Measurements from ENCODE around the gene ADORA3.
"Not testable (repeated sequence)": the region's sequence is repeated elsewhere in the genome, so short reads cannot be mapped to it uniquely, and the experiment has no call there.

Gene ADORA3

DNA sequence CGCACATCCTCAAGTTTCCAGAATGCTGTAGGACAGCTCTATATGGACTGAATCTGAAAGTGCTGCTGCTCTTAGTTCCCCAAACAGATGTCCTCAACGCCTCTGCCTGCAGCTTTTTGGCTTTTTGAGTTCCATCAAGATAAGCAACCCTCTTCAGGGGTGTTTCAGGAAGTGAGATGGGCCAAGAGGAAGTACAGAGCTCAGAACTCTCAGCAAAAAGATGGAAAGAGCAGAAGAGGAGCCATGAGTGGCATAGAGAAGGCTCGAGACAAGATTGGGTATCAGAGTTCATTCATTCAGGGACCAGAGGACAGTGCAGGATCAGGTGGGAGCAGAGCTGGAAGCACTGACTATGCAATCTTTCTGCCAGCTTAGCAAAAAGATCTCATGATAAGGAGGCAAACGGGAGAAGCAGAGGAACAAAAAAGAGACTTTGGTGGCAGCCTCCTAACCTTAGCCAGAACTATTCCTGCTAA, at the start of gene ADORA3, which contains the start of gene TMIGD3:
Gene ADORA3, minus strand, starts transcription at position 49 of the 476 bp plus-strand sequence. CDS start 279 bp downstream, outside the sequence.
Gene TMIGD3, minus strand, starts transcription at position 49 of the 476 bp plus-strand sequence. CDS start 279 bp downstream, outside the sequence.
- DNase-seq (ENCODE audit: low read depth in 2 of 2) = no peak

DNA sequence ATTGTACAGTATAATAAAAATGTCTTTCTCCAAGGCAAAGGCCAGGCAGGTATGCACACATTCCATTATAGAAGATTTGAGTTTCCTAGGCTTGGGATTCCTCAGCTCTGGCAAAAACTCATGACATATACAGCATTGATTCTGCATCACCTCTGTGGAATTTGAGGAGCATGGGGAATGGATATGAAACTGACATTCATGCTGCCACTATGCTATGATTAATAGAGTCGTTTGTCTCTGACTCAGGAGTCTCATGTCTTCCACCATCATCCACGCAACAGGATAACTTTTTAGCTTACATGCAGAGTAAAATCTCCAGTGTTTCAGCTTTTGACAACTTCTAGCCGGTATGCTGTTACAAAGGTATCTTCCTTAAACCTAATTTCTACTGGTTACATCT, 49.8 kb upstream of the ADORA3 start:
- DNase-seq (ENCODE audit: low read depth in 2 of 2) = no peak

DNA sequence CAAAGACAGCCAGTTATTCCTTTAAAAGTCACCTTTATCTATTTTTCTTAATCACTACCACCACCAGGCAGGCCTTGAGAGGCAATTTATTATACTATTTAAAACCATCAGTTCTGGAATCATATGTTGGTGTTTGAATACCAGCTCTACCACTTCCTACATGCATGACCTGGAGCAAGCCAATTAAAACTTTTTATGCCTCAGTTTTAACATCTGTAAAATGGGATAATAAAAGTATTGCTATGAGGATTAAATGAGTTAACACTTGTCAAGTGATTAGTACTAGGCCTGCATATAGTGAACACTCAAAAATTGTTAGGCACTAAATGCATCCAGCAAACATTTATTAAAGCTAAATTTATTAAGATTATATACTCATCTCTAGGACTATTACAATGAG, 49.2 kb upstream of the ADORA3 start:
- DNase-seq (ENCODE audit: low read depth in 2 of 2) = no peak

DNA sequence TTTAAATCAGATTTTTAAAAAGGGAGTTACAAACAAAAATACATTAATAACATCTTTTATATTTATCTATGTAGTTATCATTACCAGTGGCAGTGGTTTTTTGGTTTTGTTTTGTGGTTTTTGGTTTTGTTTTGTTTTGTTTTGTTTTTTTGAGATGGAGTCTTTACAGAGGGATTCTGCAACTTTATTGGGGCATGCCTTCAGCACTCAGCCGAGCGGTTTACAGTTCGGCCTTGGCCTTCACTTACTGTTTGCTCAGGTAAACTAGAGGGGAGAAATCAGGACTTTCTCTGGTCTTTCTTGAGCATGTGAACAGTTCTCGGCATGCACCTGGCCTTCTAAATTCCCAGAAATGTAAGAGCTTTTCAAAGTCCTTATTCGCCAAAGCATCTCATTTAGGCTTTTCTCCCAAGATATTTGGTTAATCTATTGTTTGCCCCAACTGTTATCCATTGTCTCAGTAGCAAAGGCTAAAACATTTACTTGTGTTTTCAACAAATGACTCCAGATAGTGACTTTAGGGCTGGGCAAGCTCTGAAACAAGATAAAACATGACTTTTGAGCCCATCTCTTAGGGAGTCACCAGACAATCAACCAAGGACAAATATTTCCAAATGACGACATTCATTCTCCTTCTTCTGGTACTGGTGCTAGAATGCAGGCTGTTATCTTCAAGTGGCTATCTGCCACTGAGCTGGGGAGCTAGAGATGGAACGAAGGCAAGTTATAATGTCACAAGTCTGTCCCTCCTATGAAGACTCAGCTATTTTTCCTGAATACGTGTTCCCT, 48.4 kb upstream of the ADORA3 start:
- no peak for DNase-seq (ENCODE audit: low read depth in 2 of 2)

DNA sequence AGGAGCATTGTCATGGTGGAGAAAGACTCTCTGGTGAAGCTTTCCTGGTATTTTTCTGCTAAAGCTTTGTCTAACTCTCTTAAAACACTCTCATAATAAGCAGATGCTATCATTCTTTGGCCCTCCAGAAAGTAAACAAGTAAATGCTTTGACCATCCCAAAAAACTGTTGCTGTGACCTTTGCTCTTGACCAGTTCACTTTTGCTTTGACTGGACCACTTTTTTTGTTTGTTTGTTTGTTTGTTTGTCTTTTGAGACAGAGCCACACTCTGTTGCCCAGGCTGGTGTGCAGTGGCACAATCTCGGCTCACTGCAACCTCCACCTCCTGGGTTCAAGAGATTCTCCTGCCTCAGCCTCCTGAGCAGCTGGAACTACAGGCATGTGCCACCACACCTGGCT, 44.4 kb upstream of the ADORA3 start:
- DNase-seq (ENCODE audit: low read depth in 2 of 2) = not testable (repeated sequence)

DNA sequence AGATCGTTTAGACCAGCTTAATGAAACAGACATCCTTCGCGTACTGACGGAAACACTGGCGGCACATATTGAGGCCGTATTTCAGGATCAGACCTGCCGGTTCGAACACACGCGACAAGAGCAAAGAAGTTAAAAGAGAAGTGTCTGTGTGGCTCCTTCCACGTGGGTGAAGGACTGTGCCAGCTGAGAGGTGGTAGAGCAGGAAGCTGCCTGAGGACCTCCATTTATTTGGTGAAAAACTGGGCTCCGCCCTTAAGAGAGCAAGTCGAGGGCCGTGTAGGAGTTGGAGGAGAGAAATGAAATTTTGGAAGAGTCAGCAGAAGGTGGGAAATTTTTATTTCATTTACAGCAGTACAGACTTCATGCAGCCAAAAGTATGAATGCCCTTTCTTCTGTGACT, 38.8 kb upstream of the ADORA3 start:
- no peak for DNase-seq (ENCODE audit: low read depth in 2 of 2)

DNA sequence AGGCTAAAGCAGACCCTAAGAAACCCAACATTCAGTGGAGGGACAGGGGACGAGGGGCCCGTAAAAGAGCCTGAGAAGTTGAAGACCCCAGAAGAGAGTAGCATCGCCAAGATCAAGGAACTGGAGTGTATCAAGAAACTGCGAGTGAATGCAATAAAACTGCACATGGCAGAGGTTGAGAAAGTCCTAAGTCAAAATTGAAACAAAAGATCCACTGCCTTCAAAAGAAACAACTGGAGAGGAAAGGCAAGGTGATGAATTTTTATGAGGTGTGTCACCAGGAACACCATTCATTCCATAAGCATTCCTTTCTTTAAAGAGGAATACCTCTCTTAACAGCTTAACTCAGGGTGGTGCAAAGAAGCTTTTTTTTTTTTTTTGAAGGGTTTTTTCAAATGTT, 38.3 kb upstream of the ADORA3 start:
- DNase-seq (ENCODE audit: low read depth in 2 of 2) = no peak

DNA sequence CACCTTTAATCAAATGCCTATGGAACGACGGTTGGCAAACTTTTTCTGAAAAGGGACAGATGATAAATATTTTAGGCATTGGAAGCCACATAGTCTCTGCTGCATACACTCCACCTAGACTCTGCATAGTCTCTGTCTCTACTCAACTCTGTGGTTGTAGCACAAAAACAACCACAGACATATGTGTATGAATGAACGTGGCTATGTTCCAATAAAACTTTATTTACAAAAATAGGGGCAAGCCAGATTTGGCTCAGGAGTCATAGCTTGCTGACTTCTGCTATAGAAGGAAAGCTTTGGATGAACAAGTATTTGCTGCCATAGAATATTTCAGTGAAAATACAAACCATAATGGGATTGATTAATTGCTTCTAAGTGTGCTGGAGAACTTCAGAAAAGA, 37.5 kb upstream of the ADORA3 start:
- no peak for DNase-seq (ENCODE audit: low read depth in 2 of 2)

DNA sequence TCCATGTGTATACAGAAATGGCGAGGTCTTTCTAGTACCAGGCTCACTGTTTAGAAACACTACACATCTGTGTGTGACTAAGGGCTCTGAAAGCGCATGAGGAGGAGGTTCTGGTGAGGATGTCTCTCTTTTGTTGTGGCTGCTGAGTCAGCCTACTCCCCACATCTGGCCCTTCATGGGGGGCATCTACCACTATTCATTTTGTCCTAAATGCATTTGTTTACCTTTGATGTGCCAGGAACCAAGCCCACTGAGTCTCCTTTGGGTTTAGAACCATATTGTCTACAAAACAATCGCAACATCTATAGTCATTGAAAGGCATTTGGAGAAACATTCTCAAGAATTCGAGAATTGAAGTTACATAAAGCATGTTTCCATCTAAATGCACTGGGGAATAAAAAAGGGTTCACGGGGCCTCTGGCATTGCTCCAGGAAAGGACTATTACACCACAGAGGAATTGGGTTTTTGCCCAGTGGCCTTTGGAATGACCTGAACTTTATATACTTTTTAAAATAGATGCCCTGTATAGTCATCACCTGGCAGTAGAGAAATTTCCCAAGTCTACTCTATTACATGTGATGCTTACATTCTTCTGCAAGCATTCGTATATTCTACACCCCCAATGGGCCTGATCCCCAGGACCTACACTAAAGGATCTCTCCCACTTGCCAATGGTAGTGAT, 35.1 kb upstream of the ADORA3 start:
- DNase-seq (ENCODE audit: low read depth in 2 of 2) = no peak

DNA sequence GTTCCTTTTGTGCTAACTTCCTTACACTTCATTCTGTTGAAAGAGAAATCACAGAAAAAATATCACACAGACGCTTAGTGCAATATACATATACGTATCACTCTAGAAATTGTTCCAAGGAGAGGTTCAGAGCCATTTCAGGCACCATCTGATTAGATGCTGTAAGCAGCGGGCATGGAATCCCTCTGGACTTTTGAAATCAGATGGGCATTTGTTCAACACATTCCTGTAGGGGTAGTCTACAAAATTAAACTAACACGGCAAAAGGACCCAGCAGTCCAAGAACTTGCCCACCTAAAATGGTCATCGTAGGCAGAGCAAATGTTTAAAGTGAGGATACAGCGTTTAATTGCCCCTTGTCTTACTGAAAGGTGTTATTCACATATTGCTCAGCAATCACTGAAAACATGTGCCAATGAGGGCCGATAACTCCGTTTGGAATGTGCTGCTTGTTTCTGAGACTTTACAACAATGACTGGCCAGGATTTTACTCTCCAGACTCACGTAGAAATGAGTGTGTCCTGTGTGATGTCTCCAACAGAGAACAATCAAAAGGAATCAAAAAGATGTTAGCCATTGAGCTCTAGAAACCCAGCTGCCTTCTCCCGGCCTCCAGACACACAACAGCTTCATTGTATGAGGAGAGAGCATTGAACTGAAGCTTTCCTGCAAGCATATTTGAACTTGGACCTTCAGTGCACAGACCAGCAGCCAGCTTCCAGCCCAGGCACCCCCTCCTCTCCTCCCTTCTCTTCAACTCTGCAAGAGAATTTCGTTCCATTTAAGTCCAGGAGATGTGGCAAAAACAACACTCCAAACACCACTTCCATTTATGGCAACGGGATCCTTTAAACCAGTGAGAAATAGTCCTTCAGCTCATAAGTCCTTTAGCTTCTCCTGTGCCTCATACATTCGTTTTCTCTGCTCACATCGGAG, 32.1 kb upstream of the ADORA3 start:
- no peak for DNase-seq (ENCODE audit: low read depth in 2 of 2)

DNA sequence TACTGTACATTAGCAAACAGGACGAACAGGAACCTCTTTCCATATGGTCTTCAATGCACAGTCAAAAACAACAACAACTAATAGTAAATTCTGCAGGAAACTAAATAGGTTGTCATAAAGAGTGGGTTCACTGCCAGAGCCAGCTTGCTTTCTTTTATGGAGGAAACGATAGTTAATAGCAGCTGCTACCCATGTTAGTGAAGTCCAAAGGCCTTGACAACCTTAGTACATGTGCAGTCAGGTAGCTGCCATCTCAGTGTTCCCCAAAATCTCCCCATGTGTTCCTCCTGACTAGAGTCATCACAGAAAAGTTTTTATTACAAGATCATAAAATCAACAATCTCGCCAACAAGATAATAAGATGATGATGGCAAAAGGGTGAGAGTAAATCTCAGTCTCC, 16.6 kb upstream of the ADORA3 start:
- no peak for DNase-seq (ENCODE audit: low read depth in 2 of 2)

DNA sequence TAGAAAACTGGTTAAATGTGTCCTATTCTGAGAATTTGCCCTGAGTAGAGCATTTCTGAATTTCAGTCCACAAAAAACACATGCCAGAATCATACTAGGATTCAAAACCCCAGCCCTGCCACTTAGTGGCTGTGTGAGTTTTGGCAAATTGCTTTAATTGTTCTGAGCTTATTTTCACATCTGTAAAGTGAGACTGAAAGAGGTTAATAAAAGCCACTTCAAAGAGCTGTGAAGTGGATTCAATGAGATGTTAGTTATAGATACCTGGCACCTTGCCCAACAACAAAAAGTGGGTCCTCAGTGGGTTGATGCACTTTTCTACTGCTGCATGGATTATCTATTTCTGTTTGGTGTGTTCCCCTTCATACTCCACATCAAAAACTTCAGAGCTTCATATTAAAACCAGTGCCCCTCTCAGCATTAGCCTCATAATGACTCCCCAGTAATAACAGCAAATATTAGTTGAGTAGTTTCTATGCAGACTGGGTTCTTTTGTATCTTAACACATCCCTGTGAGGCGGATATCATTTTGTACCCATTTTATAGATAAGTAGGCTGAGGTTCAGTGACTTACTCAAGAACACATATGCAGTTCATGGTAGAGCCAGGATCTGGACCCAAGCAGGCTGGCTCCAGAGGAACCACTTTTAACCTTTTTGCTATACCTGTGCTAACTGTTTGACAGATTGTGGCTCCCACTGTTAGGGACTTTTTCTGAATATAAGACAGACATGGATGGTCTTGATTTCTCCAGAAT, 14.2 kb upstream of the ADORA3 start:
- DNase-seq (ENCODE audit: low read depth in 2 of 2) = no peak

DNA sequence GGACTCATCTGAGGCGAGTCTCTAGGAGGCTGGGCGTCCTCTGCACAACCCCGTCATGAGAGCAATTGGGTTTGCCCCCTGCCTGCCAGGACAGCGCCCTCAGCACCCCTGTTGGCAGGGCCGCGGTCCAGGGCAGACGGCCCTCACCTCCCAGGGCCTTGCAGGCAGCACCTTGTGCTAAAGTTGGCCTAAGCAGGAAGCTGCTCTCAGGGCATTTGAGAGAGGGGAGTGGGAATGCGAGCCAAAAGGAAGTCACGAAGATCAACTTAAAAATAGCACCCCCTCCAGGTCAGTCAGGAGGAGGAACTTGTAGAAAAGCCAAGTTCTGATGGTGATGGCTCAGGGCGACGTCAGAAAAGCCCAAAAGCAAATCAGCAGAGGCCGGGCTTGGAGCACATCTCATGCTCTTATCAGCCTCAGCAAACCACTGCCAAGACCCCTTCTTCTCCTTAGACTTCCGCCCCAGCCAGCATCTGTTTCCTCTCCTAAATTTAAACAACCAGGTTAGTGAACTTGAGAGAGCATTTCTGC, 12.6 kb upstream of the ADORA3 start:
- no peak for DNase-seq (ENCODE audit: low read depth in 2 of 2)

DNA sequence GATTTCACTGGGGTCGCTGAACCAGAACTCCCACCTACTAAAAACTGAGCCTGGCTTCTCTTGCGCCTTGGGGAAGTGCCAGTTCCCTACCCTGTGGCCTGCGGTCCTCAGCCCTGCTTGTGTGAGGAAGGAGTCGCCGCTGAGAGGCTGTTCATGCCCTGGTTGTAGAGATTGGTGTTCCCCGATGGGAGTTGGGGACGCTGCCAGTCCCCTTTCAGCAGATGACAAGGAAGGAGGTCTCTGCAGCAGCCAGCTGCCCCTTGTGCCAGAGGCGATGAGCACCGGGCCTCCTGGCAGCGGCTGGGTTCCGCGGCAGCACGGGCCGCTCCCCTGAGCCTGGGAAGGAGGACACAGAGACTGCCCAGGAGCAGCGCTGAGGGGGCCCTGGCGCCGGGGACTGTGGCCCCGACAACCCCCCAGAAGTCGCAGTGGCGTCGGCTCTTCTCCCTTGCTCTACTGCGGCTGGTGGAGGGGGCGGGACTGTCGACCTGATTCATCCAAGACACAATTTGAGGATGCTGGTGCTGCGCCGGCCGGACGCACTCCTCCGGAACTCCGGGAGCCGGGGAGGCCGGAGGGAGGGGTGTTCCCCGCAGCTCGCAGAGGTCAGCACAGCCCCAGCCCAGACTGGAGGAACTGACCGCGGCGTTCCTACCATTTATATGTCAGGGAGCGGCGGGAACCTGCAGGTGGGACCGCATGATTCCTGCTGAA, 12.0 kb upstream of the ADORA3 start:
- DNase-seq (ENCODE audit: low read depth in 2 of 2) = no peak

DNA sequence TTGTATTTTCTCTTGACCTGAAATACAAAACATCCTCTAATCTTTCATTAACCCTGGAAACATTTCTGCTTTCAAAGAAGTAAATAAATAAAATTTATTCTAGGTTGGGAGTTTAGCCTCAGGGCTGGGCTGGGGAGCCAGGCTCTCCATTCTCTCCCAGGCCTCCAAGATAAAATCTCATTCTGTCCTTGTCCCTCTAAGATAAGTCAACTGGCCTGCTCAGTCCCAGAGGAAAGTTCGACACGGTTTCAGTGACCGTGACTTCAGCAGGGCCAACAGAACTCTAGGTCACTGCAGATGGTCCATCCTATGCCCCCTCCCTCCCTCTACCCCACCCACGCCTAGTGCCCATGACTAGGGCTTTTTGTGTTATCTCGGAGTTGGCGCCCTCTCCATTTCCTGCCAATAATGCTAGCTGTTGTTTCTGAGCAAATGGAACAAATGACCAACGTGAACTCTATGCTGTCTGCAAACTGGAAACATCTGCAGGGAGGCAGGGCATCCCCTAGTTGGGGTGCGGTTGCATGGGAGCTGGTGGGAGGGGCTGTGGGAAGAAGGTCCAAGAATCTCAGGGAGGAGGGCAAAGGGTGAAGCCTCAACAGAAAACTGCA, 10.1 kb upstream of the ADORA3 start:
- DNase-seq (ENCODE audit: low read depth in 2 of 2) = no peak

DNA sequence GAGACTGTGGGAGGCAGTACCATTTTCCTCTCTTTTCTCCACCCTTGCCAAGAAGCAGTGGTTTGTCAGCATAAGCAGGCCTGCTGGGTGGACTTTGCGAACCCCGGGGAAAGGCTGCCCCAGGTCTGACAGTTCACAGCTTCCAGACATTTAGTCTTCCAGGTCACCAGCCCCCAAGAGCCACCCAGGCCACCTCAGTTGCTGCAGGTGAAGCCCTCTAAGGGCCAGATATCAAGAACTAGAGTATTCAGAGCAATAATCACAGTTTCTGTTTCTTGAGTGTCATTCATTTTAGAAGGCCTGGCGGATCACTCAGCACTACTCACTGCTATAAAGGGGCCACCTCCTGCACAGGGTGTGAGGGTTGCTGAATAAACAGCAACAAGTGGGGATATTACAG, 9.5 kb upstream of the ADORA3 start:
- DNase-seq (ENCODE audit: low read depth in 2 of 2) = no peak

DNA sequence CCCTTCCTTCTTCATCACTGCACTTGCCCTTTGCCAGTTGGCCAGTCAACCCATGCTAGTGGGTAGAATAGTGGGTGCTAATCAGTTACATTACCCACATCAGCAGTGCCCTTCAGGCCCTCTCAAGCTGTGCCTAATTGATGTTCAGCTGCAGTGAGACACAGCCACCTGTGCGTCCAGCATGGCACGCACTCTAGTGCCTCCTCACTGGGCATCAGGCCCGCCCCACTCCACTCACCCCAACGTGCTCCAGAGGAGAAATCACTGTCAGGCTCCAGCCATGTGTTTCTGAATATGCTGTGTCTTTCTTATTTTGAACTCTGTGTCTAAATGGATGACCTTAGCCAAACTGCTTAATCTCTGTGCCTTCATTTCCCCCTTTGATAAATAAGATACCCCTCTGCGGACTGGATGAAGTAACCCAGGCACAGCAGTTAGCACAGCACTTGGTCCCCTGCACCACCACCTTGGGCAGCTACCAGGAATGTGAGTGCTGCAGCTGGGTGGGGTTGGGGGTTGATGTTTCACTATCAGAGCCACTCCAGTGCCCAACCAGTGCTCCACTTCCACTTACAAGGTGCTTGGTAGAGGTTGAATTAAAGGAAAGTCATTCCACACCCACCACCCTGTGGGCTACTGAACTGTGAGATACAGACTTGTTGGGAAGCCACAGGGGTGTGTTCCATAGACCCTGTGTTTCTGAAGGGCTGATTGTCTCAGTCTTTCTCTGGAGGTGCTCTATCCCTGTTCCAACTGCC, 8.9 kb upstream of the ADORA3 start:
- DNase-seq (ENCODE audit: low read depth in 2 of 2) = no peak

DNA sequence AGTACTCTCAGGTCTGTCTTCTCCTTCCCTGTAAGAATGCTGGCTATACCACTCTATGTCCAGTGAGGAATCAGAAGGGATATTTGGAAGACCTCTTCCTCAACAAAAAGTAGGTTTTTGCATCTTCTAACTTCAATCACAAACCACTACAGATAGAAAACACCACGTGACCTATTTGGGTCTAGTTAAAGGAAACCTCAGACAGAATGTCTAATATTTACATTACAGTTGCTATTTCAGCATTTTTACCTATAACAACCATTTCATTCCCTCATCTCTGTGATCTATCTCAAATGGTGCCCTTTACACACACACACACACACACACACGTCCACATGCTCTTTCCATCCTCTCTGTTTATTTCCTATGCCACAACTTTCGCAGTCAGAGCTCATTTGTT, 7.9 kb upstream of the ADORA3 start:
- no peak for DNase-seq (ENCODE audit: low read depth in 2 of 2)

DNA sequence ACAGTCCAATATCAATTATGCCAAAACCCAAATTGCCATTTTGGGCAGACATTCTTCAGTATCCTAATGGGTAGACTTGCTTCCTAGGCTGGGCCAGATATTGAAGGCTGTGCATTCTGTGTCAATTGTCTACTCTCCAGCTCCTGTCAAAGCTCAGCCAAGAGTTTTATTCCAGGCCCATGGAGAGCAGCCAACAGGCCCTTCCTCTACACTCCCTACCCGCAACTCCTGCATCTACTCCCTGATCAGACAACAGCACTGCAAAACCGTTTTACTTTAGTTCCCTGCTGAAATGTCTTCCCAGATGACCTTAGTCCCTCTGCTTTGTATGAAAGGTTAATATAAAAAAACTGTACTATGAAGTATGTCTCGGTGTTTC, 6.6 kb upstream of the ADORA3 start:
- DNase-seq (ENCODE audit: low read depth in 2 of 2) = no peak

All from activated CD8-positive, alpha-beta memory T cell treated with anti-CD3 and anti-CD28 coated beads for 4 hours (primary cell).